NCI-H1105 treated with DMSO at 0.1 percent for 48 hours (cell line): Measurements from ENCODE around the gene RGS19.
A peak's percentile ranks its signal among the peaks of the same experiment; 100 is the strongest.

ENCODE experiments used
- DNase-seq: peaks from one replicate; lab custom pipeline; 2025; lab: John Stamatoyannopoulos, UW

Gene RGS19

DNA sequence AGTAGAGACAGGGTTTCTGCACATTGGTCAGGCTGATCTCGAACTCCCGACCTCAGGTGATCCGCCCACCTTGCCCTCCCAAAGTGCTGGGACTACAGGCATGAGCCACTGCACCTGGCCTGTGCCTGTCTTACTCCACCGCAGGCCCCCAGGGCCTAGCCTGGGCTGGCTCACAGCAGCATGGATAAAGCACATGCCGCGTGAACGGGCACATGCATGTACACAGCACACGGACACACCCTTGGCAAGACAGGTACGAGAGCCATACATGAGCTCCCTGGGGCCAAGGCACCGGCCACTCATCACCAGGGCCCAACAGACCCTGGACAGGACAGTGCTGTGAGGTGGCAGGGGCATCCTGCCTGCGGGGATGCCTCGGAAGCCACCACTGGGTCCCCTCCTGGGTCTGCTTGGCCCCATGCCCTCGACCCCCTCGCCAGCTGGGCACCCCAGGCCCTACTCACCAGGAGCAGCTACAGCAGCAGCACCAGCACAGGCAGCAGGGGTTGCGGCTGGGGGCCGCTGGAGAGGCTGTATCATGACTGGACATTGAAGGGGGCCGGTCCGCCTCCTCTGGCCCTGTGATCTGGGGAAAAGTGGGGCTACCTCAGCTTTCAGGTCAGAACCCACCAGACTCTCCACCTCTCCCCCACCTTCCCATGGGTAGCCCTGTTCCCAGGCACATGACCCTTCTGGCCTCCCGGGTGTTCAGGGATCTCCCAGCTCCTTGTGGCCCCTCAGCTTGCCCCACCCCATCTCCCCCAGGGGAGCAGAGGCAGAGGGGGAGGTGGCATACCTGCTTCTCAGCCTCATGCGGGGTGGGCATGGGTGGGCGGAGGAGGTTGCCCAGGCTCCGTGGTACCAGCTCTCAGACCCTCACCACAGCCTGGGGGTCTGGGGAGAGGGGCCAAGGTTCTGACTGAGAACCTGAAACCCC is 3.0 kb downstream of the RGS19 start:
- DNase-seq = no peak

GRCh38 chr20:64075556-64075955 is 3.8 kb downstream of the RGS19 start:
- no peak for DNase-seq

- DNase-seq = no peak
Measured at GRCh38 chr20:64074963-64075362, 4.4 kb downstream of the RGS19 start.

- DNase-seq = no peak
Measured at GRCh38 chr20:64074184-64074789, 5.0 kb downstream of the RGS19 start.

- no peak for DNase-seq
Measured at GRCh38 chr20:64073476-64074183, 5.7 kb downstream of the RGS19 start.

DNA sequence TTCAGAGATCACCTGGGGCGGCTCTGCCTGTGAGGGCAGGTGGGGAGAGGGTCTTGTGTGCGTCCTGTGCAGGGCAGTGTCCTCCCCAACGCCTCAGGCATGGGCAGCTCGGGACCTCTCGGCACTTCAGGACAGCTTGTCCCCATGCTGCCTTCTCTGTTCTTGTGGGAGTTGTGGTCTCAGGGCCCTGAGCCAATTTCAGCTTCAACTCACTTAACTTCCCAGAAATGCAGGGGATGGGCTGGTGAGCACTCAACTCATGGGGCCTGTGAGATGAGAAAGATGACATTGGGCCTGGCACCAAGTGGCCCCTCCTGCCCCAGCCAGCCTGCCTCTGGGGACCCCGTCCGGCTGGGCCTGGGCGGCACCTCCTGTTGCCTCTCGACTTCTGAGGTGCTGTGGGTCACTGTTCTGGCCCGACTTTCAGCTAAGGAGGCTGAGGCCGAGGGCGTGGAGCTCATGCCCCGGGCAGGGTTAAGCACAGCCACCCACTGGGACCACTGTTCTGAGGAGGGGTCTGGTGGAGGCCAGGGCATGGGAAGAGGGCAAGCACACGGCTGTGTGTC is 6.7 kb downstream of the RGS19 start:
- DNase-seq = no peak

DNA sequence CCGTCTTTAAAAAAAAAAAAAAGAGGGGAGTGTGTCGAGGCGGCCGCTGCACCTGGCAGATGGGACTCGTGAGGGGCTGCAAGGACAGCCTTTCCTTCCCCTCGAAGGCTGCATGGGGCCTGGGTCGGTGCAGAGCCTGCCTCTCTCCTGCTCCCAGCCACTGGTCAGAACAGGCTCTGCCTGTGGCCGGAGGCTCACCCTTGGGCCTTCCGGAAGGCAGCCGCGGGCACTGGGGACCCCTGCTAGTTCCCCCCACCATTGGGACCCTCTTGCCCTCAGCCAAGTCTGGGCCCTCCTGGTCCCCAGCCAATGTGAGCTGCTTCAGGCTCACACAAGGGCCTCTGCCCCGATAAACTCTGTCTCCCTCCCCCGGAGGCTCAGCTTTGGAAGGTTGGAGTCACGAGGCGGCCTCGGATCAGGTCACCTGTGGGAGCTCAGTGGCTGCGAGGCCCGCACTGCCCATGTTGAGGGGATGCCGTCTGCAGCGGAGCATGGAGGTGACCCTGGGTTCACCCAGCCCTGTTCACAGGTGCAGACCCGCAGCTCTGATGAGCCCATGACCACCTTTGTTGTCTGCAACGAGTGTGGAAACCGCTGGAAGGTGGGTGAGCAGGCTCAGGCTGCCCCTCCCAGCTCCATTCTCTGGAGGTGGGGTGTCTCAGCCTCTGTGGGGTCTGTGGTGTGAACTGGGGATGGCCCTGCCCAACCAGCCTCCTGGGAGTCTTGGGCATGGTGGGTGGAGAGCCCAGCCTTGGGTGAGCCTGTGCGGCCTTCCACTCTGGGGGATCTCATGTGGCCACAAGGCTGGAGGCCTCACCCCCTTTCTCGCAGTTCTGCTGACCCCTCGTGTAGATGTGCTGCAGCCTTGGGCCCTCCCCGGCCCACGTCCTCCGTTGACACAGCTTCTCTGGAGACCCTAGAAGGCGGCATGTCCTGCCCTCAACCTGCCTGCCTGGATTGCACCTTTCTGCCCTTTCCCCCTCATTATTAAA is 7.7 kb downstream of the RGS19 start:
- no peak for DNase-seq

DNA sequence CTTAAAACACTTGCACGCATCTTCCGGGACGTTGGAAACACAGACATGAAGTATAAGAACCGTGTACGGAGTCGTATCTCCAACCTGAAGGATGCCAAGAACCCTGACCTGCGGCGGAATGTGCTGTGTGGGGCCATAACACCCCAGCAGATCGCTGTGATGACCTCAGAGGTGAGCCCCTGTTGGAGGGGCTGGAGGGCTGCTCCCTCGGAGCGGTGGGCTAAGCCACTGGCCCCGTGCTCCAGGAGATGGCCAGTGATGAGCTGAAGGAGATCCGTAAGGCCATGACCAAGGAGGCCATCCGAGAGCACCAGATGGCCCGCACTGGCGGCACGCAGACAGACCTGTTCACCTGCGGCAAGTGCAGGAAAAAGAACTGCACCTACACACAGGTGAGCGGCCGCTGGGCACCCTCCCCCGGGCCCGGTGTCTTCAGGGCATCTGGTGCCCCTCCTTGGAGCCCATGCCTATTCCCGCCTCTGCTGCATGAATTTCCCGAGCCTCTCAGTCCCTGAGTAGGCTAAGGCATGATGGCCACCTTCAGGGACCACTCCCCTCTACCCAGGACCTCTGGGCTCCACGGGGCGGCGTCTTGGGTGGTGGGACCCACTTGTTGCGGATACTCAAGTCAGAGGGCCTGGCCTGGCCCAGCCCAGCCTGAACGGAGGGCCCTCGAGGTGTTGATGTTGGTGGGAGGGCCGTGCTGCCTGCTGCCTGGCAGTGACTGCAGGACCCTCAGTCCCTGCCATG is 8.9 kb downstream of the RGS19 start:
- DNase-seq = no peak

- peak; percentile 7 for DNase-seq
Measured at GRCh38 chr20:64069614-64070243, 9.6 kb downstream of the RGS19 start.

DNA sequence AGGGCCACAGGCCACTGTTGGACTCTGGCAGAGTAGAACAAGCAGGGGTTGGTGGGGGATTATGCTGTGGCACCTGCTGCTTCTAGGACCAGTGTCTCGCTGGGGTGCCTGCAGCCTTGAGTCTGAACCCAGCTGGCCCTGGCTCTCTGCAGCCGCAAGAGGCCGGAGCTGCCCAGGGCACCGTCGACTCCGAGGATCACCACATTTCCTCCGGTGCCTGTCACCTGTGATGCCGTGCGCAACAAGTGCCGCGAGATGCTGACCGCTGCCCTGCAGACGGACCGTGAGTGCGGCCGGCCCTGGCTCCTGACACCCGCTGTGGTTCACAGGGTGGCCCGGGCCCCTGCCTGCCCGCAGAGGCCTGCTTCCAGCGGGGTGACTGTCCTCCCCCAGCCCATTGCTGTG is 10.1 kb downstream of the RGS19 start:
- no peak for DNase-seq

- no peak for DNase-seq
Measured at GRCh38 chr20:64068386-64069208, 10.7 kb downstream of the RGS19 start.

- DNase-seq = no peak
Measured at GRCh38 chr20:64067733-64068307, 11.5 kb downstream of the RGS19 start.

- DNase-seq = no peak
Measured at GRCh38 chr20:64067005-64067632, 12.2 kb downstream of the RGS19 start.

DNA sequence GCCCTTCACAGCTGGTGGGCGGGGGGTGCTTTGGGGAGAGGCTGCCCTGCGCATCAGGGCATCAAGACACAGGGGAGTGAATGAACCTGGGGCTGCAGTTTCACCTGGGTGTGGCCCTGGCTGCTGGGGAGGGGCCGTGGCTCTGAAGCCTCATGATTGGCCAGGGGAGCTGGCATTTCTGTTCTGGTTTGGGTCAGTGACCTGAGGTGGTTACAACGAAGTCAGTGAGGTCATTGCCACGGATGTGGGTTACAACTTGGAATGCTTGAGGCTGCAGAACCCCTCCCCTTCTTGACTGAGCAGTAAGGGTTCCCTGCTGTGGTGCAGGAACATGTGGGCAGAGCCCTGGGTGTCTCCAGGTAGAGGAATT is 13.4 kb downstream of the RGS19 start:
- no peak for DNase-seq

GRCh38 chr20:64065062-64065973 is 14.0 kb downstream of the RGS19 start:
- DNase-seq = no peak

DNA sequence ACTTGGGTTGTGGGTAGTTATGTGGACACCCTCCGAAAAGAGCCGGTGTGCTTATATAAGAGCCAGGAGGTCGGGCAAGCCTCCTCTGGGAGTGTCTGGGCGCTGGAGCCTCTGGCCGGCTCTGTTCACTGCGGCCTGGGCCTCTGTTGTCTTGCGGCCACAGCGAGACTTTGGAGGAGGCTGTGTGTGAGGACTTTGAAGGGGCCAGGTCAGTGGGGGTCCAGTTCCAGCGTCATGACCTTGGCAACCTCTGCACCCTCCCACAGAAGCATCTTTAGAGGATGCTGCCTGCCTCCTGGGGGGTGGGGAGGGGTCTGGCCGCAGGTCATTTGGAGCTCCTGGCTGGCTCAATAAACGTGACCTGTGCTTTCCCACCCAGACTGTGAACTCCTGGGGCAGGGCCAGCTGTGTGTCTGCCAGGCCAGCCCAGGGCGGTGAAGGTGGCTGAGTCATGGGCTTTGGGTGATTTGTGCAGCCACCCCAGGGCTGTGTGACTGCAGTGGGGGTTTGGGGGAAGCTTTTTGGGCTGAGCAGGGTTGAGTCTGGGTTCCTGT is 15.1 kb downstream of the RGS19 start:
- no peak for DNase-seq
